Mucosa of stomach (tissue), 1 donor: ENCODE measurements around the gene TTC29.

Experiments
- H3K27me3 ChIP-seq: one replicate; pipeline ENCODE4 v1.7.0; 2013; ENCODE audit warnings: mild to moderate bottlenecking, low read length; ENCODE audit not compliant: control insufficient read depth, insufficient read depth
- H3K36me3 ChIP-seq: one replicate; pipeline ENCODE4 v1.7.0; 2013; ENCODE audit warnings: low read length; ENCODE audit not compliant: control insufficient read depth, insufficient read depth
- H3K4me1 ChIP-seq: one replicate; pipeline ENCODE4 v1.7.0; 2013; ENCODE audit warnings: mild to moderate bottlenecking, low read length; ENCODE audit not compliant: control insufficient read depth, insufficient read depth
- H3K4me3 ChIP-seq: one replicate; pipeline ENCODE4 v1.7.0; 2013; ENCODE audit warnings: low read length
- H3K9ac ChIP-seq: one replicate; pipeline ENCODE4 v1.7.0; 2013; ENCODE audit warnings: mild to moderate bottlenecking, low read length, moderate library complexity
- H3K9me3 ChIP-seq: one replicate; pipeline ENCODE4 v1.7.0; 2013; ENCODE audit warnings: mild to moderate bottlenecking, low read length, moderate library complexity; ENCODE audit not compliant: control insufficient read depth
- donor health status: Pancreatic carcinoma.

The TTC29 gene

GRCh38 chr4:146949559-146949958, 3.9 kb upstream of the TTC29 start:
- H3K36me3 ChIP-seq, result no peaks in the 10 kb centered on the region
- no peak overlapping the region for H3K4me3 ChIP-seq
- peaks cover 13% of the 10 kb centered on the region for H3K4me1 ChIP-seq

GRCh38 chr4:146943691-146944375, 1.8 kb downstream of the TTC29 start:
- Histone ChIP-seq H3K36me3 (no peaks in the 10 kb centered on the region), H3K9ac (no peak overlapping the region), H3K4me3 (no peak overlapping the region), H3K9me3 (no peaks in the 10 kb centered on the region), H3K27me3 (peaks cover 16% of the 10 kb centered on the region), H3K4me1 (peaks cover 13% of the 10 kb centered on the region)

More at GRCh38 chr4:146949559-146949958, 3.9 kb upstream of the TTC29 start:
- Histone ChIP-seq H3K27me3 (peaks cover 7% of the 10 kb centered on the region), H3K9me3 (no peaks in the 10 kb centered on the region), H3K9ac (no peak overlapping the region)

- Histone ChIP-seq H3K27me3 (no peaks in the 10 kb centered on the region), H3K9ac (no peak overlapping the region), H3K4me1 (no peaks in the 10 kb centered on the region), H3K36me3 (no peaks in the 10 kb centered on the region), H3K9me3 (no peaks in the 10 kb centered on the region), H3K4me3 (no peak overlapping the region)
Measured at GRCh38 chr4:146932116-146932515, 13.5 kb downstream of the TTC29 start.

GRCh38 chr4:146930673-146931072, 15.0 kb downstream of the TTC29 start:
- no peaks in the 10 kb centered on the region for H3K4me1 ChIP-seq
- H3K9me3 ChIP-seq, result no peaks in the 10 kb centered on the region
- H3K4me3 ChIP-seq, result no peak overlapping the region
- H3K27me3 ChIP-seq, result no peaks in the 10 kb centered on the region
- no peaks in the 10 kb centered on the region for H3K36me3 ChIP-seq
- no peak overlapping the region for H3K9ac ChIP-seq

- Histone ChIP-seq H3K4me3 (no peak overlapping the region), H3K4me1 (no peaks in the 10 kb centered on the region), H3K27me3 (no peaks in the 10 kb centered on the region), H3K36me3 (no peaks in the 10 kb centered on the region), H3K9me3 (no peaks in the 10 kb centered on the region), H3K9ac (no peak overlapping the region)
Measured at GRCh38 chr4:146927695-146928094, 18.0 kb downstream of the TTC29 start.

GRCh38 chr4:146916479-146917076, 29.1 kb downstream of the TTC29 start:
- Histone ChIP-seq H3K9ac (no peak overlapping the region), H3K36me3 (no peaks in the 10 kb centered on the region), H3K4me3 (no peak overlapping the region), H3K9me3 (no peaks in the 10 kb centered on the region), H3K27me3 (no peaks in the 10 kb centered on the region), H3K4me1 (no peaks in the 10 kb centered on the region)

- Histone ChIP-seq H3K27me3 (no peaks in the 10 kb centered on the region), H3K36me3 (no peaks in the 10 kb centered on the region), H3K4me3 (no peak overlapping the region), H3K9me3 (no peaks in the 10 kb centered on the region), H3K9ac (no peak overlapping the region), H3K4me1 (no peaks in the 10 kb centered on the region)
Measured at GRCh38 chr4:146915132-146915531, 30.5 kb downstream of the TTC29 start.

GRCh38 chr4:146900295-146900694, 45.4 kb downstream of the TTC29 start:
- no peak overlapping the region for H3K9ac ChIP-seq

GRCh38 chr4:146890301-146890700, 55.4 kb downstream of the TTC29 start:
- Histone ChIP-seq H3K4me3 (no peak overlapping the region), H3K9me3 (no peaks in the 10 kb centered on the region), H3K9ac (no peak overlapping the region), H3K4me1 (no peaks in the 10 kb centered on the region), H3K27me3 (no peaks in the 10 kb centered on the region), H3K36me3 (no peaks in the 10 kb centered on the region)

More at GRCh38 chr4:146900295-146900694, 45.4 kb downstream of the TTC29 start:
- Histone ChIP-seq H3K4me1 (no peaks in the 10 kb centered on the region), H3K36me3 (no peaks in the 10 kb centered on the region), H3K4me3 (no peak overlapping the region), H3K27me3 (no peaks in the 10 kb centered on the region), H3K9me3 (no peaks in the 10 kb centered on the region)

GRCh38 chr4:146883070-146883469, 62.6 kb downstream of the TTC29 start:
- Histone ChIP-seq H3K4me1 (no peaks in the 10 kb centered on the region), H3K36me3 (no peaks in the 10 kb centered on the region), H3K9ac (no peak overlapping the region), H3K9me3 (no peaks in the 10 kb centered on the region), H3K4me3 (no peak overlapping the region), H3K27me3 (no peaks in the 10 kb centered on the region)

GRCh38 chr4:146857298-146857697, 88.4 kb downstream of the TTC29 start:
- H3K4me1 ChIP-seq, result no peaks in the 10 kb centered on the region
- H3K9me3 ChIP-seq, result no peaks in the 10 kb centered on the region
- H3K36me3 ChIP-seq, result no peaks in the 10 kb centered on the region
- no peaks in the 10 kb centered on the region for H3K27me3 ChIP-seq
- H3K9ac ChIP-seq, result no peak overlapping the region
- no peak overlapping the region for H3K4me3 ChIP-seq

- H3K4me3 ChIP-seq, result no peak overlapping the region
- no peaks in the 10 kb centered on the region for H3K27me3 ChIP-seq
- H3K9ac ChIP-seq, result no peak overlapping the region
- no peaks in the 10 kb centered on the region for H3K9me3 ChIP-seq
- H3K36me3 ChIP-seq, result no peaks in the 10 kb centered on the region
- no peaks in the 10 kb centered on the region for H3K4me1 ChIP-seq
Measured at GRCh38 chr4:146855761-146856160, 89.9 kb downstream of the TTC29 start.
